HG03575 (cell line): ENCODE results near the gene GIMAP8.
A peak's percentile ranks its signal among the peaks of the same experiment; 100 is the strongest.

ENCODE experiments used
- ATAC-seq: cut with Tn5 transposase; IDR thresholded peaks from one replicate; pipeline ENCODE4 v1.9.1; 2021; ENCODE audit not compliant: unreplicated experiment, insufficient number of reproducible peaks, low FRiP score; ENCODE audit errors: extremely low read depth

The GIMAP8 gene

GRCh38 chr7:150410680-150411346 is 39.6 kb upstream of the GIMAP8 start:
- no peak for ATAC-seq

DNA sequence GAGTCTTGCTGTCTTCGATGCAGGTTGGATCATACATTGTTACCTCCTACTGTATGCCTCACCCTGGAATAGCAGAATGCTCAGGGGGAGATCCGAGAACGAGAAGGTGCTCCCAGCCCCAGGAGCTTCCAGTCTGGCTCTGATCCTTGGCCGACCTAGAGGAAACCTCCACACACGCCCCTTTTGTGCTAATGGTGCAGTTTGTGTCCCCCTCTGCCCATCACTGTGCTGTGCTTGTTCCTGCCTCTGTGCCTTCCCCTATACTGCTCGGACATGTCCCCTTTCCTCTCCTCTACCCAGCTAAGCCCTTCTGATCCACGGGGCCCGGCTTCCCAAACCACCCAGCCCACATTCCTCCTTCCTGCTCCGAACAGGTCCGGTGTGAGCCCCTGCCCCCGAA is 38.8 kb upstream of the GIMAP8 start:
- ATAC-seq: no peak

GRCh38 chr7:150412016-150412415 is 38.4 kb upstream of the GIMAP8 start:
- no peak for ATAC-seq

GRCh38 chr7:150412518-150413488 is 37.6 kb upstream of the GIMAP8 start:
- ATAC-seq: no peak

GRCh38 chr7:150413640-150414081 is 36.8 kb upstream of the GIMAP8 start:
- no peak for ATAC-seq

GRCh38 chr7:150415161-150416153 is 35.0 kb upstream of the GIMAP8 start:
- no peak for ATAC-seq

- no peak for ATAC-seq
Observed at GRCh38 chr7:150417239-150417638, 33.2 kb upstream of the GIMAP8 start.

GRCh38 chr7:150417863-150418262 is 32.6 kb upstream of the GIMAP8 start:
- ATAC-seq: no peak

GRCh38 chr7:150420242-150420641 is 30.2 kb upstream of the GIMAP8 start:
- no peak for ATAC-seq

DNA sequence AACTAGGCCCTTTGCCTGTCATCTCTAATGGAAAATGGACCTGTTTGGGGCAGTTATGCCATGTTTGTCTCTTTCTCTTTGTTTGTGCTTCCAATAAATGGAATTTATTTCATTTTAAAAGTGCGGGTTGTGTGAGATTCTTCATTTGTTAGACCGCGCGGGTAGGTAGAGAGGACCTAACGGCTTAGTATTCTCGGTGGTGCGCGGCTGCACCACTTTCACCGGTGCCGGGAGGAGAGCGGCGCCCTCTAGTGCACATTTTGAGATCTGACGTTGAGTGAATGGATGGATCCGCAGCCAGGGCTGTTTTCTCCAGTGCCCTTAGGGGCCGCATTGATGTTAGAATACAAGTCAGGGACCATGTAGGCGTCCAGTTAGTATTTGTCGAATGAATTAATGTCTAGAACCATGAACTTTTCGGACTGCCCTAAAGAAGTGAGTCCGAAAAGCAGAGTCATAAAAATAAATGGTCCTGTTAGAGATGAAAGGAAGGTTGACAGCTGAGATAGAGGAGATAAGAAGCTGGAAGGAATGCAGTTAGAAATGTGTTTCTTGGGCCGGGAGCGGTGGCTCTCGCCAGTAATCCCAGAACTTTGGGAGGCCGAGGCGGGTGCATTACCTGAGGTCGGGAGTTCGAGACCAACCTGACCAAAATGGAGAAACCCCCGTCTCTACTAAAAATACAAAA is 29.3 kb upstream of the GIMAP8 start:
- peak; percentile 65 for ATAC-seq

GRCh38 chr7:150421831-150422230 is 28.6 kb upstream of the GIMAP8 start:
- no peak for ATAC-seq

- ATAC-seq: no peak
Observed at GRCh38 chr7:150425670-150426069, 24.8 kb upstream of the GIMAP8 start.

DNA sequence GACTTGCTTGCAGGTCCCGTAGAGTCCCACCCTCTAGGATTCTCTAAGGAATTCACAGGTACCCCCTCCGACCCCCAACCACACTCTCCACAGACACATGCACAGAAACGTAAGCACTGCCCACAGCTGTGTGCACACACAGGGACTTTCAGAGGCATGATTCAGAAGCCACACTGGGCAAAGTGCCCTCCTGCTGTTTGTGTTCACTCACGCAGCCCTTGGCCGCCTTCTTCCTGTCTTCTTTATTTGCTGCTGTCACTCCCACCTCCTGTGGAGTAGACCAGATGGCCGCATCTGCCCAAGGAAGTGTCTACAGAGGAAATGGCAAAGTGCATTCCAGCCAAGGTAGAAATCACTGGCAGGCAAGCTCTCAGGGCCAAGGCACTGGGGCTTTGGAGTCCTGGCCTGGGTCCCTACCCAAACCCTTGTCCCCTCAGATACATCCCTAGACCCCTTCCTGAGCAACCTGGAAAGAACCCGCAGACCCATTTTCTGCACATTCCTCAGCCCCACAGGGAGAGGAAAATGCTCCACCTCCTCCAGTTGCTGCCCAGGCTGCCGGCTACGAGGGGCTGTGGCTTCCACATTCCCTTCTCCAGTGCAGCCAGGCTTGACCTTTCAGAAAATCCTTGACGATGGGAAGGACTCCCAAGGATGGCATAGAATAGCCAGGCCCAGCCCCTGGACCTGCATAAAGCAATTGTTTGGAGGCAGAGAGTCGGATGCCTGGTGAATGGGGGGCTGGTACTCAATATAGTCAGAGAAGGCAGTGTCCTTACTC is 21.6 kb upstream of the GIMAP8 start:
- no peak for ATAC-seq

DNA sequence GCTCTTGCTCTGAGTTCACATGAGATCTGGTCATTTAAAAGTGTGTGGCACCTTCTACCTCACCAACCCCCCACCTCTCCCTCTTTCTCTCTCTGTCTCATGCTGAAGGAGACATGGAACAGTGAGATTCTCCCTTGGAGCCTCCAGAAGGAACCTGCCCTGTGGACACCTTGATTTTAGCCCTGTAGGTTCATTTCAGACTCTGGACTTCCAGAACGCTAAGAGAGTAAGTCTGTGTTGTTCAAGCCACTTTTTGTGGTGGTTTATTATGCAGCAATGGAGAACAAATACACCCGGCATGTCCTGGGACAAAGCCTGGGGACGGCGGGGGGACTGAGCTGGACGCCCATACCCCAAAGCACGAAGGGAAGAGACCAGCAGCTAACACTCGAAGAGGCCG is 20.7 kb upstream of the GIMAP8 start:
- no peak for ATAC-seq

DNA sequence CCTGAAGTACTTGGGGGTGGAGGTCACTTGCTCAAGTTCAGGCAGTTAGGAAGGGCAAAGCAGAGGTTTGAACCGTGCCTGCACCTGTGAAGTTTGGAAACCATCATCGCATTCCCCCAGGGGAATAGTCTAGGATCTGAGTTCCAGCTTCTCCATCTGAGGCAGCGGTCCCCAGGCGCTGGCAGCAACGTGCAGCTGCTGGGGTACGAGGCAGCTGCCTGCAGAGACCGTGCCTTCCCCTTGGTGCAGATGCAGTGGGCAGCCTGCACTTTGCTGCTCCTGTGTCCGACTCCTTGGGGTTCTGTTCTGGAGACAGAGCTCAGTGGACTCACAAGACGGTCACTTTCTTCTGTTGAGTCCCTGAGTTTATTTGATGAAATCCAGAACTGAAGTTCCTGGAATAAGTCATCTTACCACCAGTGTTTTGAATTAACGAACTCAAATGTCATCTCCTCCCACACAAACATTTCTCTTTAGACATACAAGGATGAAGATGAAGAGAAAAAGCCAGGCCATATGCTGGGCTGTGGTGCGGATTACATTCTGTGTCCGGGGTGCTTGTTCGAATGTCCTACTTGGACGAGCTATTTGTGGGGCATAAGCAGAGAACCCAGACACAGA is 19.9 kb upstream of the GIMAP8 start:
- no peak for ATAC-seq

DNA sequence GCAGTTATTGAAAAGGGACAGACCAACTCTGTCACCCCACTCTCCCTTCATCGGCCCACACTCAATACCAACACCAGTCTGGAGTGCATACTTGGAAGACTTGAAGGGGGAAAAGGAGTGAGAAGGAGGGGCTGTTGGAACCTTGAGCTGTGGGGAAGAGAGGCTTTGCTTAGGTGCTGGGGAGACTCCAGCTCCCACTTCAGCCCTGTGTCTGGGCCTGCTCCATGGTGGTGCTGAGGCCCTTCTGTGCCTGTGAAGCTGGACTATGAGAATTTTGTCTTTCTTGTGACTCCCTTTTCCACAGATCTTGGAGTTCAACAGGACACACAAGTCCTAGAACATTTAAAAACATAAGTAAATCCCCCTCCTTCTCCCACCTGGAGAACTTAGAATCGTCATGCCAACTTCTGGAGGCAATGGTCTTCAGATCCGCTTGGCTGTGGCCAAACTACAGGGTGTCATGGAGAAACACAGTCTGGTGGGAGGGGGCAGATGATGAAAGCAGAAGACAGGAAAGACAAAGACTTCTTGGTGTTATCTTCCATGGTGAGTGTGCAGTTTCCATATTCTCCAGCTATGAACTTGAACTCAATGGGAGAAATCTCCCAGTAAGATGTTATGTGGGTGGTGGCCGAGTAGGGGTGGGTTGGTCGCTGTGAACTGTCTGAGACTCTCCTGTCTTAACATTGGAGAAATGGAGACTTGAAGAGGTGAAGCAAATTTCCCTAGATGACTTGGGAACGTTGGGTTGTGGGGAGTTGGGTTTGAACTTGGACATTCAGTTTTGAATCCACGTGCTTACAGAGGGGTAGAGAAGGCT is 18.4 kb upstream of the GIMAP8 start:
- ATAC-seq: no peak
